Measurements from ENCODE around the gene ZNF445. TPM values are rescaled to one million over a fixed set of nuclear protein-coding genes. Genes with fewer than 3 reads are reported as not detected.

ZNF445 gene
- total RNA-seq, 1 donor = 12.1 TPM

DNA sequence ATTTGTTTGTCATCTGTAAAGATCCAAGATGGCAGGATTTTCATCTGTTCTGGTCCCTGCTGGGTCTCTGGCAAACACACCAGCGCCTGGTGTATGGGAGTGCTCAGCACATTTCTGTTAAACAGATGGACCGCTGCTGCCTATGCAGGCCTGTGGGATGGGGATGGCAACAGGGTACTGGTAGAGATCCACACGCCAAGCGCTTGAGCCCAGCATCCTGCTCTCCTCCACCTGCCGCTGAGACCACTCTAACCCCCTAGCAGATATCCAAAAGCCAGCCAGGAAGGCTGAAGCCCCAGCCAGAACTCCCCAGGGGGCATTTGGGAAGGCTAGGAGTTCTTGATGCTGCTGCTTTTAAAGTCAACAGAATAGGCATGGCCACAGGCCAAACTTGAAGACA lies 31.7 kb downstream of the ZNF445 start:
- H3K4me3 ChIP-seq (ENCODE audit: low read depth, low read length) = no peak overlapping the region
- TF ChIP-seq, protein P1, sequence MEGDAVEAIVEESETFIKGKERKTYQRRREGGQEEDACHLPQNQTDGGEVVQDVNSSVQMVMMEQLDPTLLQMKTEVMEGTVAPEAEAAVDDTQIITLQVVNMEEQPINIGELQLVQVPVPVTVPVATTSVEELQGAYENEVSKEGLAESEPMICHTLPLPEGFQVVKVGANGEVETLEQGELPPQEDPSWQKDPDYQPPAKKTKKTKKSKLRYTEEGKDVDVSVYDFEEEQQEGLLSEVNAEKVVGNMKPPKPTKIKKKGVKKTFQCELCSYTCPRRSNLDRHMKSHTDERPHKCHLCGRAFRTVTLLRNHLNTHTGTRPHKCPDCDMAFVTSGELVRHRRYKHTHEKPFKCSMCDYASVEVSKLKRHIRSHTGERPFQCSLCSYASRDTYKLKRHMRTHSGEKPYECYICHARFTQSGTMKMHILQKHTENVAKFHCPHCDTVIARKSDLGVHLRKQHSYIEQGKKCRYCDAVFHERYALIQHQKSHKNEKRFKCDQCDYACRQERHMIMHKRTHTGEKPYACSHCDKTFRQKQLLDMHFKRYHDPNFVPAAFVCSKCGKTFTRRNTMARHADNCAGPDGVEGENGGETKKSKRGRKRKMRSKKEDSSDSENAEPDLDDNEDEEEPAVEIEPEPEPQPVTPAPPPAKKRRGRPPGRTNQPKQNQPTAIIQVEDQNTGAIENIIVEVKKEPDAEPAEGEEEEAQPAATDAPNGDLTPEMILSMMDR (IDR thresholded peaks at IDR 0.05; ENCODE audit: insufficient read depth, low read length) = no peak
- no peak for DNase-seq (ENCODE audit: low read depth)

DNA sequence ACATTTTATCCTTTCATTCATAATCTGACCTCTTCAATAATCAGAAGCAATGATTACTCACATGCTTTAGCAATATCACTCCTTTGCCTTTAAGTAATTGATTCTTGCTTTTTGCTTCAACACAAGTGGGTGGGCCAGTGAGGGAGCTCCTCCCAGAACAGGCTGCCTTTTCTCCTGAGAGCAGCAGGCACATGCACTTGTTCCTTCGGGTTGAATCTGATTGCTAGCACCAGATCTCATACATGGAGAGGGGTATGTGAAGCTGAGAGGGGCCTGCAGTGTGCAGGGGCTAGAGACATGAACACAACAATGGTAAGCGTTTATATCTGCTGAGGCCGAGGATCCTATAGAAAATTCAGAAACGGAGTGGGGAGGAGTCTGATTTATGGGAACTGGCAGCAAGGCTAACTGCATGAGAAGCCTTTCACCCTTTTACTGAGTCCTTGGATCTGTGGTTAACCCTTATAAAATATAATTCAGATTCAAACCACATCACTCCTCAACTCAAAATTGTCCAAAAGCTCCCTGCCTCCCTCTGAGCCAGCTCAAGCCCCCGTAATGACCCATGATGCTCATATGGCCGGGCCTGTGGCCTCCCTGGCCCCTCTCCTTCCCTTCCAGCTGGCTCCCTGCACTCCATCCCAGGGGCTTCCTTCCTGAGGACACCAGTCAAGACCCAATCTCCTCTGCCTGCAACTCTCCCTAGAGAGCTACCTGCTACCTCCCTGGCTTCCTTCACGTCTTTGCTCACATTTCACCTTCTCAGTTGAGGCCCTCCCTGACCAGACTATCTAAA lies 32.4 kb downstream of the ZNF445 start:
- DNase-seq (ENCODE audit: low read depth) = no peak
- no peak overlapping the region for H3K4me3 ChIP-seq (ENCODE audit: low read depth, low read length)
- TF ChIP-seq, protein P1 (IDR thresholded peaks at IDR 0.05; ENCODE audit: insufficient read depth, low read length) = no peak

DNA sequence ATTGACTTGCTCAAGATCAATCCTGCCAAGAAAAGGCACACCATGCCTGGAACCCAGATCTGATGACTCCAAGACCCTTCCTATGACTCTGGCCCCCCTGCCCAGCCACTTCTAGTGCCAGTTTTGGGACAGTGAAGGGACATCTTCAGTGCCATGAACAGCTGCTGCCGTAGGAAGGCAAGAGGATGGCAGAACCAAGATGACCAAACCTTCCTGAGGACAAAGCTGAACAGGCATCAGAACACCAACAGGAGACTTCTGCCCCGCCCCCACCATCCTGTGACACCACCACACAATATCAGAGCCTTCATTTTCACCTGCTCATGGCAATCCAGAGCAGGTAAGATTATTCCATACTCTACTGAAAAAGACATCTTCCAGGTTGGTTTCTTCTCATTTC lies 33.0 kb downstream of the ZNF445 start:
- TF ChIP-seq, protein P1 (IDR thresholded peaks at IDR 0.05; ENCODE audit: insufficient read depth, low read length) = no peak
- H3K4me3 ChIP-seq (ENCODE audit: low read depth, low read length) = no peak overlapping the region
- no peak for DNase-seq (ENCODE audit: low read depth)

GRCh38 chr3:44442596-44443309 lies 34.7 kb downstream of the ZNF445 start:
- no peak overlapping the region for H3K4me3 ChIP-seq (ENCODE audit: low read depth, low read length)

DNA sequence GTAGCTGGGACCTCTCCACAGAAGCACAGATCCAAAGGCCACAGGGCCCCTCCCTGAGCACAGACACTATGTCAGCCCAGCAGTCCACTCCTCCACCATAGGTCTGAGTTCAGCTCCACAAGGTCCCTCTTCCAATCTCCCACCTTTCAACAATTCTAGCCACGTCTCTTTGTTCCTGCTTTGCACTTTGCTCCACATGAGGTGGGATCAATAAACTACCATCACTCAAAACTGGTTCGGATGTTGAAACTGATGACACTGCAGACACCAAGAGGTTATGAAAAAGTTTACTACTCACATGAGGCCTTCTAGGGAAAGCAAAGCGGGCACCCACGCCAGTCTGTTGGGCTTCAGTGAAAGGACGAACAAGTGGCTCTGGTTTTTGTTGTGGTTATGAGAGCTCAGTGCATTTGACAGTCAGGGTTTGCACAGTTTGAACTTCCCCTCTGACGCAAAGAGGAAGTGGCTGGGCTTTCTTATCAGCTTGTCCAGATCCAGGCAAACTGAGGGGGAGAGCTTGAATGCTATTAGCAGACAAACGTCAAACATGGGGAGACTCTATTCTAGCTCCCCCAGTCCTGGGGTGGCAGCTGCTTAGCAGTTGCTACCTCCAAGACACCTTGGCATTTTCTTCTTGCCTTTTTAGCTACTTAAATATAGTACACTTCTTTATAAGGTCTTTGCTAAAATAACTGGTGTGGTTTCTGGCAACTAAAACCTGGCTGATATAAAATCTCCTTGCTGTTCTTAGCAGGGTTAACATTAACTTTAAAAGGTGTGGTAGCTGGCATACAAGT lies 37.8 kb downstream of the ZNF445 start:
- DNase-seq (ENCODE audit: low read depth) = peak; percentile 97
- H3K4me3 ChIP-seq (ENCODE audit: low read depth, low read length) = peak overlapping the region; percentile 22
- TF ChIP-seq, protein P1 (IDR thresholded peaks at IDR 0.05; ENCODE audit: insufficient read depth, low read length) = no peak

More at GRCh38 chr3:44442596-44443309, 34.7 kb downstream of the ZNF445 start:
- DNase-seq (ENCODE audit: low read depth) = no peak
- TF ChIP-seq, protein P1 (IDR thresholded peaks at IDR 0.05; ENCODE audit: insufficient read depth, low read length) = no peak

GRCh38 chr3:44437800-44438199 lies 39.7 kb downstream of the ZNF445 start:
- DNase-seq (ENCODE audit: low read depth) = no peak
- no peak overlapping the region for H3K4me3 ChIP-seq (ENCODE audit: low read depth, low read length)

More at GRCh38 chr3:44437800-44438199, 39.7 kb downstream of the ZNF445 start:
- TF ChIP-seq, protein P1 (IDR thresholded peaks at IDR 0.05; ENCODE audit: insufficient read depth, low read length) = no peak
